HepG2 (cell line): ENCODE measurements around the gene IFT88. TPM values are rescaled to one million over a fixed set of nuclear protein-coding genes. Genes with fewer than 3 reads are reported as not detected.

ENCODE experiments used
- CC2D1A ChIP-seq: sonication (generic); formaldehyde crosslinking; IDR thresholded peaks from 2 replicates; pipeline ENCODE4 v1.8.1; 2023; ENCODE audit warnings: mild to moderate bottlenecking, missing genetic modification reagents
- ELF4 ChIP-seq: sonication (generic); formaldehyde crosslinking; IDR thresholded peaks from 2 replicates; pipeline ENCODE4 v1.5.0; 2020; ENCODE audit warnings: missing genetic modification reagents, mild to moderate bottlenecking, moderate library complexity, borderline replicate concordance
- FLYWCH1 ChIP-seq: sonication (generic); formaldehyde crosslinking; IDR thresholded peaks from 2 replicates; pipeline ENCODE4 v1.8.1; 2023; ENCODE audit warnings: mild to moderate bottlenecking, missing genetic modification reagents
- FOXJ3 ChIP-seq: sonication (generic); formaldehyde crosslinking; IDR thresholded peaks from 2 replicates; pipeline ENCODE4 v1.4.0; 2020; ENCODE audit warnings: missing genetic modification reagents, mild to moderate bottlenecking, borderline replicate concordance
- HNF4G ChIP-seq, 2 experiments: sonication (generic) in 1 of 2; formaldehyde crosslinking in 1 of 2; IDR thresholded peaks; 2 replicates each; pipeline versions ENCODE4 v1.4.0 to v1.6.1; 2011 to 2020; ENCODE audit warnings: borderline replicate concordance in 2 of 2, low read depth in 2 of 2, mild to moderate bottlenecking in 2 of 2, low read length in 1 of 2, missing genetic modification reagents in 1 of 2, moderate library complexity in 1 of 2
- HNRNPLL ChIP-seq: fragments of 200-400 bp; formaldehyde crosslinking; IDR thresholded peaks from 2 replicates; pipeline ENCODE4 v1.6.1; 2017; ENCODE audit warnings: mild to moderate bottlenecking, low read depth, low read length; ENCODE audit not compliant: poor library complexity, severe bottlenecking
- PRDM15 ChIP-seq: sonication (generic); formaldehyde crosslinking; IDR thresholded peaks from 2 replicates; pipeline ENCODE4 v1.4.0; 2020; ENCODE audit warnings: missing genetic modification reagents
- RFX3 ChIP-seq: IDR thresholded peaks from 2 replicates; pipeline ENCODE4 v1.6.1; 2016; ENCODE audit warnings: missing biosample characterization, missing genetic modification reagents
- ZFP62 ChIP-seq: sonication (generic); formaldehyde crosslinking; IDR thresholded peaks from 2 replicates; pipeline ENCODE4 v1.4.0; 2020; ENCODE audit warnings: missing genetic modification reagents
- ZNF574 ChIP-seq: sonication (generic); formaldehyde crosslinking; IDR thresholded peaks from 2 replicates; pipeline ENCODE4 v1.4.0; 2020; ENCODE audit warnings: missing genetic modification reagents
- ZNF598 ChIP-seq: sonication (generic); formaldehyde crosslinking; IDR thresholded peaks from 2 replicates; pipeline ENCODE4 v1.5.1; 2020; ENCODE audit warnings: mild to moderate bottlenecking, missing genetic modification reagents, borderline replicate concordance
- ZNF749 ChIP-seq: sonication (generic); formaldehyde crosslinking; IDR thresholded peaks from 2 replicates; pipeline ENCODE4 v1.8.0; 2022; ENCODE audit warnings: mild to moderate bottlenecking, missing genetic modification reagents, moderate library complexity, borderline replicate concordance
- ZNF883 ChIP-seq: sonication (generic); formaldehyde crosslinking; IDR thresholded peaks from 2 replicates; pipeline ENCODE4 v1.5.1; 2020; ENCODE audit warnings: mild to moderate bottlenecking, missing genetic modification reagents; ENCODE audit errors: not compliant biosample characterization
- ZUFSP ChIP-seq: sonication (generic); formaldehyde crosslinking; IDR thresholded peaks from 2 replicates; pipeline ENCODE4 v1.9.0; 2021; ENCODE audit warnings: missing genetic modification reagents, mild to moderate bottlenecking, borderline replicate concordance
- polyA plus RNA-seq, 8 experiments: library from polyadenylated mRNA; depleted of rRNA in 3 of 8; stranded (reverse) in 7 of 8; unstranded in 1 of 8; fragments of >200 nt; fragmentation: Illumina TruSeq in 4 of 8; extraction: Trizol in 4 of 8; gene quantifications; 2 replicates each; pipeline versions ENCODE4 v1.2.1 to v1.2.3, GENCODE V29; 2011 to 2016; ENCODE audit warnings: low read depth in 4 of 8, missing spikeins in 1 of 8, mixed read lengths in 1 of 8; ENCODE audit not compliant: insufficient read depth in 1 of 8
- total RNA-seq, 5 experiments: library from RNA; depleted of rRNA; stranded (reverse); fragments of >200 nt; fragmentation: Illumina TruSeq; extraction: Trizol; gene quantifications; 2 replicates each; pipeline ENCODE4 v1.2.3, GENCODE V29; 2016; ENCODE audit warnings: low read depth in 1 of 5
- TF ChIP-seq, protein P1 (sequence below): sonication (generic); formaldehyde crosslinking; IDR thresholded peaks from 2 replicates; pipeline ENCODE4 v1.9.0; 2021; ENCODE audit warnings: missing genetic modification reagents, borderline replicate concordance

Gene IFT88
- total and polyA plus RNA-seq, 2 of the 13 experiments (the other 11 are each of a cell fraction or from before 2014, with no cell fraction given) = 8.4 to 19.9 TPM

- TF ChIP-seq ELF4 (CRISPR knock-in tag) = no peak
- no peak for TF ChIP-seq FOXJ3
- no peak for TF ChIP-seq CC2D1A (CRISPR knock-in tag)
- TF ChIP-seq ZFP62 = no peak
- TF ChIP-seq PRDM15 = no peak
- TF ChIP-seq ZNF883 (CRISPR knock-in tag) = peak; percentile 90
- 0 out of 2 replicates have a peak, but pooled peaks have one; percentile 45 for TF ChIP-seq ZNF749
- TF ChIP-seq RFX3 (CRISPR knock-in tag) = peak; percentile 80
- TF ChIP-seq ZNF598 (CRISPR knock-in tag) = no peak
- TF ChIP-seq, protein P1, sequence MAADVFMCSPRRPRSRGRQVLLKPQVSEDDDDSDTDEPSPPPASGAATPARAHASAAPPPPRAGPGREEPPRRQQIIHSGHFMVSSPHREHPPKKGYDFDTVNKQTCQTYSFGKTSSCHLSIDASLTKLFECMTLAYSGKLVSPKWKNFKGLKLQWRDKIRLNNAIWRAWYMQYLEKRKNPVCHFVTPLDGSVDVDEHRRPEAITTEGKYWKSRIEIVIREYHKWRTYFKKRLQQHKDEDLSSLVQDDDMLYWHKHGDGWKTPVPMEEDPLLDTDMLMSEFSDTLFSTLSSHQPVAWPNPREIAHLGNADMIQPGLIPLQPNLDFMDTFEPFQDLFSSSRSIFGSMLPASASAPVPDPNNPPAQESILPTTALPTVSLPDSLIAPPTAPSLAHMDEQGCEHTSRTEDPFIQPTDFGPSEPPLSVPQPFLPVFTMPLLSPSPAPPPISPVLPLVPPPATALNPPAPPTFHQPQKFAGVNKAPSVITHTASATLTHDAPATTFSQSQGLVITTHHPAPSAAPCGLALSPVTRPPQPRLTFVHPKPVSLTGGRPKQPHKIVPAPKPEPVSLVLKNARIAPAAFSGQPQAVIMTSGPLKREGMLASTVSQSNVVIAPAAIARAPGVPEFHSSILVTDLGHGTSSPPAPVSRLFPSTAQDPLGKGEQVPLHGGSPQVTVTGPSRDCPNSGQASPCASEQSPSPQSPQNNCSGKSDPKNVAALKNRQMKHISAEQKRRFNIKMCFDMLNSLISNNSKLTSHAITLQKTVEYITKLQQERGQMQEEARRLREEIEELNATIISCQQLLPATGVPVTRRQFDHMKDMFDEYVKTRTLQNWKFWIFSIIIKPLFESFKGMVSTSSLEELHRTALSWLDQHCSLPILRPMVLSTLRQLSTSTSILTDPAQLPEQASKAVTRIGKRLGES (CRISPR knock-in tag) = no peak
- TF ChIP-seq HNRNPLL = peak; percentile 87
- TF ChIP-seq ZNF574 (CRISPR knock-in tag) = peak; percentile 42; the same call in 1 of the 2 replicates
- TF ChIP-seq ZUFSP (CRISPR knock-in tag) = no peak
- no peak for TF ChIP-seq HNF4G (IDR thresholded peaks at IDR 0.05; ENCODE audit: borderline replicate concordance, low read depth, low read length)
- peak; percentile 76 for TF ChIP-seq HNF4G (CRISPR knock-in tag; IDR thresholded peaks at IDR 0.05; ENCODE audit: borderline replicate concordance, low read depth)
- TF ChIP-seq FLYWCH1 (CRISPR knock-in tag) = 0 out of 2 replicates have a peak, but pooled peaks have one; percentile 34
Observed at GRCh38 chr13:20566898-20567874, at the start of gene IFT88 (continued).
